Gastroesophageal sphincter (tissue), 2 donors: Measurements from ENCODE around the gene MYRIP.

Experiments used
- EP300 ChIP-seq: sonication (generic); formaldehyde crosslinking; IDR thresholded peaks from one replicate; pipeline ENCODE4 v1.6.1; 2017; ENCODE audit warnings: antibody characterized with exemption, mild to moderate bottlenecking
- POLR2A ChIP-seq, 2 donors: fragments of 450-650 bp; IDR thresholded peaks; one replicate each; pipeline ENCODE4 v1.6.1; 2017; ENCODE audit warnings: antibody characterized with exemption in 2 of 2, mild to moderate bottlenecking in 2 of 2, moderate library complexity in 1 of 2

DNA sequence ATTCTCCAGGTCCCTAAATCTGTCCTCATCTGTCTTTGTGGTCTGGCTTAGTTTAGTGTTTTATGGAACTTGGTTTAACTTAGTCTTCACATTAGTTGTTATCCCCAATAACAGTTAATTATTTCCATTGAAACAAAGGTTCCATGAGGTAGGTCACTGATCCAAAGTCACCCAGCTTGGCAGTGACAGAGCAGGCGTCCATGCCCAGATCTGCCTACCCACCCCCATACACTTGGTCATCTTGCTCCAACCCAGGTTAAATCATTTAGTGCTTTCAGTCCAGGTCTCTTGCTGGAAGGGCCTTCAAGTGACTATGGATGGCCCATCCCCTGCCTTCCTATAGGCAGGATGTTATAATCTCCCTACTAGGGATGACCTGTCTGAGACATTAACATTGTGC, 127.4 kb downstream of the MYRIP start:
- no peak for TF ChIP-seq EP300
- no peak for TF ChIP-seq POLR2A (IDR thresholded peaks at IDR 0.05)
